Adipose tissue (tissue), 3 donors: ENCODE measurements around the gene INSC. TPM values are rescaled to one million over a fixed set of nuclear protein-coding genes. Genes with fewer than 3 reads are reported as not detected.

Experiments
- H3K27ac ChIP-seq: one replicate; pipeline ENCODE4 v1.5.1; 2013; ENCODE audit warnings: low read depth, low read length
- WGBS, 3 donors: extraction: QIAGEN DNeasy Blood & Tissue Kit; methylation state at CpG; one replicate each; pipeline ENCODE4 v1.1.7; 2013; 5-methylcytosine and 5-hydroxymethylcytosine counted together
- polyA plus RNA-seq, 3 donors: library from polyadenylated mRNA; stranded (reverse); fragments of 200-250 nt; gene quantifications; one replicate each; pipeline ENCODE4 v1.2.3, GENCODE V29; 2013
- donor health status: healthy with polysubstance abuse.
- donor health status: Bipolar disorder and iron deficiency.
- donor health status: healthy.

Gene INSC
- polyA plus RNA-seq, 3 donors = 0.24 to 0.35 (median 0.34) TPM

DNA sequence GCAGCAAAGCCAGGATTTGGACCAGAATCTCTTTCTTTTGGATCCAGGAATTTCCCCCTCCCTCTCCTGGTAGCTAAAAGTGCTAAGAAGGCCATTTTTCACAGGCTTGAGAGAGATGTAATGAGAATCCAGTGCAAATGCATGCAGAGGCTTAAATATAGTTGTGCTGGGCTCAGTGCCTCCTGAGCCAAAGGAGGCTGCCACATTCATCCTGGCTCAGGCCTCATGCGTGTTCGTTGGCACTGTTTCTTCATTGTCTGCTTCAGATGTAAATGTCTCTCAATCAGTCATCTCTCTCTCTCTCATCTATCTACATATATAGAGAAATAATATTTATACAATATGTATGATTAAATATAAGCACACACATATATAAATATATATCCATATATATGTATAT, 83.6 kb downstream of the INSC start:
- H3K27ac ChIP-seq = no peak overlapping the region
- 87 to 93% (median 91%) methylated on average over 2 of the region's 2 CpGs for WGBS, 3 donors

DNA sequence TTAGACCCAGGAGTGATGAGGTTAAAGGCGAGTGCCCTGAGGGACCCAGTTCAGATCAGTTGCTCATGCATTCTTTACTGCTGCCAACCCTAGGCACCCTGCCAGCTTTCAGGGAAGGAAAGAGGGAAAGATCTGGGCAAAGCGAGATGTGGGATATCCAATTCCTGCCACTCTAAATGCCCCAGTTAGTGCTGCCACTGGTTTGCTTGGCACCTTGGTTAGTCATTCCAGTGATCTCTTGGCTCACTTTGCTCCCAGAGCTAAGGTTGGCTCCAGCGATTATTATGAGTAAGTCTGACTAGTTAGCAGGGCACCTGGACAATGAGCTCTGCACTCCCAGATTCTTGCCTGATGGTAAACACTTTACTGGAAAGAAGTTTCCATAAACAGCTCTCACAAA, 85.0 kb downstream of the INSC start:
- 19 to 77% (median 76%) methylated on average over 3 of the region's 3 CpGs for WGBS, 3 donors
- no peak overlapping the region for H3K27ac ChIP-seq

DNA sequence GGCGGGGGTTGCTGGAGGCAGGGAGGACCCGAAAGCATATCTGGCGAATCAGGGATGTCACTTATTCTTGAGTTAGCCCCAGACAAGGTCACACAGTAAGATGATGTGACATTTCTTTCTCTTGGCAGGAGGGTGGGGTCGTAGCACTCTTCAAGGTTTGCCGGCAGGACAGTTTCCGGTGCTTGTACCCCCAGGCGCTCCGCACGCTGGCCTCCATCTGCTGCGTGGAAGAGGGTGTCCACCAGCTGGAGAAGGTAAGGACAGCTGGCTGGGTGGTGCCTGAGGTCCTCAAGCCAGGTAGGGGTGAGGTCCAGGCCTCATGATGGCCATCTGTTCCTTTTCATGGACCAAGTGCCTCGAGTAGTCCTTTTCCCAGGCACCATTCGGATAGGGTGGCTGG, 86.0 kb downstream of the INSC start:
- WGBS, 3 donors = 94 to 97% (median 94%) methylated on average over 12 of the region's 12 CpGs
- H3K27ac ChIP-seq = no peak overlapping the region

DNA sequence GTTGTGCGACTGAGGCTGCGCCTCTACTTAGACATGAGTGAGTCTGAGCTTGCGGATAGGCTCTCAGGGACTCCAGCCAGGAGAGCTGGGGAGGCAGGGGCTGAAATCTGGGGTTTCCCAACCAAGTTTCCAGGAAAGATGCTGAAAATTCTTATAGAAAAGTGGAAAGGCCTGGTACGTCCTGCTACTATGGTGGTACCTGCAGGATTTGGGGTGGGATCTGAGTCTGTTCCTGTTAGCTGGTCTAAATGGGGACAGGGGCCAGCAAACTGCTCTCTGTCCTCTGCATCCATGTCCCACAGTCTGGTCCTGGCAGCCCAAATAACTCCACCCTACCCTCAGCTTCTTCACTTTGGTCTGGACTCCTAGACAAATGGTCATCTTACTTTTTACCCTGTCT, 86.9 kb downstream of the INSC start:
- 93 to 99% (median 95%) methylated on average over 4 of the region's 4 CpGs for WGBS, 3 donors
- no peak overlapping the region for H3K27ac ChIP-seq

DNA sequence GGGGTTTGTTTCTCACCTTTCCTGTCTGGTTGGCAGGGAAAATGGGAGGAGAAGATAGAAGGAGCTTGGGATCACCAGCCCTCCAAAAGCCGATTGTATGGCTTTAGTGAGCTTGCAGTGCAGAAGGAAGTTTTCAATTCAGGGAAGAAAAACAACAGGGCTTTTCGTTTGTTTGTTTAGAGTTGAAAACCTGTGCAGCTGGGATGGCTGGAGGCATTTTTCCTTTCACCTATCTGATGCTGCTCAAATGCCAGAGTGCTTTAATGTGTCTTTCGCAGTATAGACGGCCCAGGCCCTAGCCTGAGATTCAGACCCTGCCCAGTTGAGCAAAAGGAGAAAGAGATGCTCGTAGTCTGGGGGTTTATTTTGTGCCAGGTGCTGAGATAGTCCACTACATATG, 87.9 kb downstream of the INSC start:
- no peak overlapping the region for H3K27ac ChIP-seq
- WGBS, 3 donors = 81 to 83% (median 83%) methylated on average over 5 of the region's 5 CpGs

DNA sequence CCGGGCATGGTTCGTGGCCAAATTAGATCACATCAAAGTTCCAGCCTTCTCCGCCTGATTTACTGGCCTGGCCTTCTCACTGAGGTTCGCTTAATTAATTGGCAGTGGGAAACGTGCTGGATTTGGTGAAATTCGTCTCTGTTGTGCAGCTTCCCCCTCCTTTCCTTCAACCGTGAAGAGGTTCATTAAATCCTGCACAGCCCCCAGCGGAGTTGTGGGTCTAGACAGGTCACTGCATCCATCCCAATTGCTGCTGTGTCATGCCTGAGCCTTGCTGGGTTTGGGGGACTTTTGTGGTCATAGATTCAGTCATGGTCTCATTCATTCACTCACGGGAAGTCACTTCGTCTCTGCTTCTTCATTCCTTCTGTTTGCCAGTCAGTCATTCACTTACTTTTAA, 90.0 kb downstream of the INSC start:
- WGBS, 3 donors = 79 to 91% (median 83%) methylated on average over 10 of the region's 10 CpGs
- H3K27ac ChIP-seq = no peak overlapping the region

DNA sequence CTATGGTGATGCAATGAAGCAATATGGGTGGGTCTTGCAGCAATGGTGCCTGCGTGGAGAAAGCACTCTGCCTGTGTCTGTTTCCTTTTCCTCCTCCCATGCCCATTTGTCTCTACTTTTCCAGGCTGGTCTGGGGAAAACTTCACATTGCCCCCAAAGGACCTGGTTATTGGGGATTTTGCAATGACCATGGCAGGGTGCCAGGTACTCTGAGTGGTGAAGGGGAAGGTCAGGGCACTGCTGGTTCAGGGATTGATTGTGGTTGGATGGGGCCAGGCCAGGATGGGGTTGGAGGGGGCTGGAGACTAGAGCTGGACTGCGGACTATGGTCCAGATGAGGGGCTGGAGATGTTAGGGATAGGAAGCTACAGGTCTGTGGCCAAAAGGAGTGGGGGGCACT, 92.1 kb downstream of the INSC start:
- H3K27ac ChIP-seq = no peak overlapping the region
- WGBS, 3 donors = 60 to 86% (median 68%) methylated on average over 2 of the region's 2 CpGs

DNA sequence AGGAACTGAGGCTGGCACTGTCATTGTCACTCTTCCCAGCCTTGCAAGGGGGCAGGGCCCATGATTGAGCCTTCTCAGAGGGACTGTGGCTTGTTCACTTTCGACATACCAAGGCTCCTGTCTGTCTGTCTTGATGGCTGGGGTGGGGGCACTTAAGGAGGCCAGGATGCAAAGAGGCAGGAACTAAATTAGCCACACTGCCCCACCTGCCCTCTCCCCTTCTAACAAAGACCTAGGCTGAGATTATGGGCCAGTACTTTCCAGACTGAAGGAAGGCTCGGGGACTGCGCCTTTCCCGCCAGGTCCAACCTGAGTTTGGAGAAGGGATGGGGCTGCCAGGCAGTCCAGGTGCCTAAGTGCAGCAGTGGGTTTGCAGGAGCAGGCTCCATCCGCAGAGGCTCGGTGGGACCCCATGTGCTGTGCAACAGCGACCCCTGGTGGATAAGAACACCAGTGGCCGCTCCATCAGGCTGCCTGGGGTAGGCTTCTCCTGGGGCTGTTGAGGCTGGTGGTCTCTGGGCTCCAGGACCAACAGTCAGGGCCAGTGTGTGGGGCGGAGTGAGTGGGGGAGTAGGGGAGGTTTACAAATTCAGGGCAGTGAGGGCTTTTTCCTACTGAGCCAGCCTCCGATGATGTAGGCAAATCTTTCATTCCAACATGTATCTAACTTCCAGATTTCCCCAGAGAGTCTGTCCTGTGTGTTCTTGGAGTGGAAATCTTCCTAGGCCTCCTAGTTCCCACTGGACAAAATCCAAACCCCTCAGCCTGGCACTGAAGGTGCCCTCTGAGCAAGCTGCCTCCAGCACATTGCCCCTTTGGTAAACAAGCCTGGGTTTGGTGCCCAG, 93.9 kb downstream of the INSC start:
- no peak overlapping the region for H3K27ac ChIP-seq
- 18 to 20% (median 19%) methylated on average over 10 of the region's 10 CpGs for WGBS, 3 donors

DNA sequence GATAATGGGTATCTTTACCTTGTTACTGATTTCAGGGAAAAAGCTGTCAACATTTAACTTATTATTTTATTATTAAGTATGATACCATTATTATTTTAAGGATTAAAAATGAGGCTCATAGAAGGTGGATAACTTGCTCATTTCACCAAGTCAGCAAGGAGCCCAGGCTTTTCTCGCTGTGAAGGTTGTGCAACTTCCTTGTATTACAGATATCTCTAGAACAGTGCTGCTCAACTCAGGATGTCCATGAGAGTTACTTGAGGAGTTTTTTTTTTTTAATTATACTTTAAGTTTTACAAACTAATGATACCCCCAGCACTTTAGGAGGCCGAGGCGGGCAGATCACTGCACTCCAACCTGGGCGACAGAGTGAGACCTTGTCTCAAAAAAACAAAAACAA, 98.2 kb downstream of the INSC start:
- 75 to 93% (median 86%) methylated on average over 4 of the region's 4 CpGs for WGBS, 3 donors
- H3K27ac ChIP-seq = no peak overlapping the region

DNA sequence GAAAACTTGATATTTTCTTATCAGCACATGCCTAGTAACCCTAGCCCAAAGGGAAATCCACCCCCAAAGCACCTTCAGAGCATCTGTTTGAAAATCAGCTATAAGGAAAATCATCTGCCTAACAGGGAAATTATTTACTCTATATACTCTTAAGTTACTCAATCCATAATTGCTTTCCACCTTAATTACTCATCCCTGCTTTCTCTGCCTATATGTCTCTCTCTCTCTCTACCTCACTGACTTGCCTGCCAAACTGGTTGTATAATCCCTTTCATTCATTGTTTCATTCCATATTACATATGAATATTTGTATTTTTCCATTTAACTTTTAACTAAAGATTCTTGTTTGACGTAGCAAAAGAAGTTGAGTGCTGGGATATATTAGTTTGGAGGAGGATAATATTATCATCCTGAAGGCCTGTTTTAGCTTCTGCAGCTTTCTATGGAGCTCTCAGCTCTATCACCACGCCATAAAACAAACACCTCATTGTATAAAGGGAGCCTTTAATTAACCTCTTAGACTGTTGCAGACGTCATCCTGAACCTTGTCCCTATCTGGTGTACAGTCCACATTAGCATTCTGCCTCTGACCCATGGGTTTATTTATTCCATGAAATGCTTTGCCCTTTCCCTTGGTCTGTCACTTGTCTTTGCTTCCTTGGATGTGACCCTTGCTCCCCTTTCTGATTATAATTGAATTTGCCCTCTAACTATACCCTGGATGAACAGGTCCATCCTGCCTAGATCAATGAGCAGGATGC, 98.9 kb downstream of the INSC start:
- WGBS, 3 donors = 68 to 82% (median 73%) methylated on average over 3 of the region's 3 CpGs
- H3K27ac ChIP-seq = no peak overlapping the region

DNA sequence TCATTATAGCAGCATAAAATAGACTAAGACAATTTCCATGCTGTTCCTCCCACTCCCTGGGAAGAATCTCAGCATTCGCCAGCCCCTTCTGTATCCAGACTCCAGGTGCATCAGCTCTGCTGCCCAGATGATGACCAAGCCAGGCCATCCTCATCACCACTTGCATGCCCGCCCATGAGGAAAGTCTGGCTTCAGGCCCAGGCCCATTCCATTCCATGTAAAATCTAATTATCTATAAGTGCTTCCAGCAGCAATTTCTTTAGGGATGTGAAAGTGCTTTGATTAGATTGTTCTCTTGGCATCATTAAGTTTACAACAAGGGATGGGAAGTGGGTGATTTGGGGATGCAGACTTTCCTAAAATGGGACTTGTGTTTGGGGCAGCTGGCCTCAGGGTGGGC, 100.3 kb downstream of the INSC start:
- 93 to 98% (median 97%) methylated on average over 2 of the region's 2 CpGs for WGBS, 3 donors
- no peak overlapping the region for H3K27ac ChIP-seq

DNA sequence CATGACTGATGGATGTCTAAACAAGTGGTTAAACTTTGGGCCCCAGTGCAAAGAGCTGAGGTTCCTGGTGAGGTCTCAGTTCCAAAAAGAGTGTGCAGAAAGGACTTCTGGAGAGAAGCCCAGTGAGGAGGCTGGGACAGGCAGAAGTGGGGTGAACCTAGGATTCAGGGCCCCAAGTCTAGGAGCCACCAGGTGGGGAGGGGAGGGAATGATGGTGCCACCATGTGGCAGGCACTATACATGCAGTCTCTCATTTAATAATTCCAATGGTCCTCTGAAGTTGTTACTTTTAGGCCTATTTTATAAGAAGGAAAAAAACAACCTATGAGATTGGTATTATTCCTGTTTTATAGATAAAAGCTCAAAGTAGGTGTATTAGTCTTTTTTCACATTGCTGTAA, 102.0 kb downstream of the INSC start:
- H3K27ac ChIP-seq = no peak overlapping the region

DNA sequence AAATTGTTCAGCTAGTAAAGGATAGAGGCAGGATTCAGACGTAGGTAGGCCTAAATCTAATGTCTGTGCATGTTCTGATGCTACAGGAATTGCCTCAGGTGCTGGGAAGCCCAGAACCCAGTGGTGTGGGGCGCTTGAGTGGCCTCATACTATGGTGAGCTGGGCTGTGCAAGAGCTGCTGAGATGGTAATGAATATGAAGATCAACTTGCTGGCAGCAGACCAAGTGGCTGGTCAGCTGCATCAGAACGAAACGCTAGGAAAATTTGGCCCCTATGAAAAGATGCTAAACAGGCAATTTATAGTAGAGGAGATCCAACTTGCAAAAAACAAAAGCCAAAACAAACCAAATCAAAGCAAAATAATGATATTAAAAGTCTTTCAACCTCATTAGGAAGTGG, 102.7 kb downstream of the INSC start:
- 75 to 94% (median 77%) methylated on average over 4 of the region's 4 CpGs for WGBS, 3 donors
- H3K27ac ChIP-seq = no peak overlapping the region

DNA sequence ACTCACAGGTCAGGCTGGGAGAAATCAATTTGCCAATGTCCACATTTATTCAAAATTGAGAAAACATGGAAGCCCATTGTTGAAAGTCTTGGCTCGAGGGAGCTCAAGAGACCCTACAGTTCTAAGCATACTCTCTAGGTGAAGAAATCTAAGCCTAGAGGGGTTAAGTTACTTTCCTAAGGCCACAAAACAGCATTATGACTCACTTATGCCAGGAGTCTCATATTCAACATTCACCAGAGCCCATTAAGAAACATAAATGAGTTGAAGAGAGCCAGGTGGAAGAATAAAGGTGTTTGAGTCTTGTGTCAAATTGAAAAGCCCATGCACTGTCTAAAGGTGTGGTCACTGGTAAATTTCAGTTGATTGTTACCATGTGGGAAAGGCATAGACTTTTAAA, 108.1 kb downstream of the INSC start:
- 87 to 92% (median 89%) methylated on average over 1 of the region's 1 CpG for WGBS, 3 donors
- no peak overlapping the region for H3K27ac ChIP-seq

DNA sequence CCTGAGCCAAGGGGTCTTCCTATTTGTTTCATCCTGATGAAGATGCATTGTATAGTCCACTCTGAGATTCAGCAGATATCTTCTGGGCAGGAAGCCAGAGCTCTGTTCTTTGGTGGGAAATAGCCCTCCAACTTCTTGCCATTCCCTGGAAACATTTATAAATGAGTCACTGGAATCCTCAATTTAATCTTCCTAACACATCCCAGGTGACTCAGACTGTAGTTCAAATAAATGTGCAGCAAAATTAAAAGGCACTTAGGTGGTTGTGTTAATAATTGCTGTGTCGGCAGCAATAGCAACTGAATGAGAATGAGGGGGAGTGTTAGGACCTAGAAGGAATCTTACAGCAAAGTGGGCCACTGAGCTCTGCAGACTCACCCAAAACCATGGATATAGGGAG, 108.6 kb downstream of the INSC start:
- no peak overlapping the region for H3K27ac ChIP-seq
- 70 to 86% (median 75%) methylated on average over 1 of the region's 1 CpG for WGBS, 3 donors

DNA sequence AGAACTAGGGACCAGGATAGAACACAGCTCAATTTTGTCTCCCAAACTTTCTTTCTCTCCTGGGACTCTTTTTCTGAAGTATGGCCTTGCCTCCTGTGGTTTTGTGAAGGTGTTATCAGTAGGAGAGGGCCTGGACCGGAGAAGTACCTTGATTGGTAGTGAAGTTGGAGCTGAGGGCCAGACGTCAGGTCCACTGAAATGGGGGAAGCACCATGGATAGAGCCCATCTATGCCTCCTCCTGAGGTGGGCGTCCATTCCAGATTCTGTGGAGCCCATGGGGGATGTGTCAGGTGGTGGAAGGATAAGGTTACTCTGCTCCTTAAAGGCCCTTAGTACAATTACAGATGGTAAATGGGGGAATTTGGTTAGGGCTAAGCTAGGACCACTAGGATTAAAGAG, 109.7 kb downstream of the INSC start:
- 79 to 82% (median 81%) methylated on average over 3 of the region's 3 CpGs for WGBS, 3 donors
- no peak overlapping the region for H3K27ac ChIP-seq

DNA sequence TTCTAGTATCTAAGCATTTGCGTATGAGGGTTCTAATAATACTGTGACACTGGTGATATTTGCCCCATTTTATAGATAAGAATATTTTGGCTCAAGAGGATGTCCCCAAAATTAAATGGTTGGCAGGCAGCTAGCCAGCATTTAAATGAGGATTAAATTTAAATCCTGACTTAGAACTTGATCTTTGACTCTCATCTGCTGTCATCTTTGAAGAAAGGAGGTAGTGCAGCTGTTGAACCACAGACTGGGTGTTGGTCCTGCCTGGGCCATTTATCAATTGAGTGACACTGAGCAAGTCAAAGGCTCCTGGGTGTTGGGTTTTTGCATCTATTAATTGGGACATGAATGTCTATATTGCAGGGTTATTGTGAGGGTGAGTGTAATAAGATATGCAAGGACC, 112.3 kb downstream of the INSC start:
- WGBS, 3 donors = 90 to 98% (median 97%) methylated on average over 1 of the region's 1 CpG
- no peak overlapping the region for H3K27ac ChIP-seq

DNA sequence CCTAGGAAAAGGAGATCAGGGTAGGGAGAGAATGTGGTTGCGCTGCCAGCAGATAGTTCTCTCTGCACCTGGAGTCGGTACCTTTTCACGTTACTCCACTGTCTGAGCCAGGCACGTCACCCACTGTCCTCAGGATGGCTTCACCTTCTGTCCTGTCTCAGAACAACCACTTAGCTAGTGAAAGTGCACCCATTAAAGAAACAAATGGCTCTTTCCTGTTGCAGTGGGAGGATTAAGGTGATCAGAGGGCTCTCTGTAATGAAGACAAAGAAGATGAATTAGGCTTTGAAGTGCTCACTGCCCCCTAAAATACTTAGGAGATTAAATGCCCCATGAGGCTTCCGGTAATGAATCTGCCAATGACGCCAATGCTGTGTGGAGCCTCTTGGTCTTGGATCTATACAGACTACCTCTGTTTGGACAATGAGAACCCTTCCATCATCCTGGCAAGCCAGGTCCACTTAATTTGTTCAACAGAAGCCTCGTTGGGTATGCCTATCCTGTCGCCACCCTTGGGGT, 113.7 kb downstream of the INSC start:
- no peak overlapping the region for H3K27ac ChIP-seq
- 74 to 95% (median 94%) methylated on average over 8 of the region's 8 CpGs for WGBS, 3 donors

DNA sequence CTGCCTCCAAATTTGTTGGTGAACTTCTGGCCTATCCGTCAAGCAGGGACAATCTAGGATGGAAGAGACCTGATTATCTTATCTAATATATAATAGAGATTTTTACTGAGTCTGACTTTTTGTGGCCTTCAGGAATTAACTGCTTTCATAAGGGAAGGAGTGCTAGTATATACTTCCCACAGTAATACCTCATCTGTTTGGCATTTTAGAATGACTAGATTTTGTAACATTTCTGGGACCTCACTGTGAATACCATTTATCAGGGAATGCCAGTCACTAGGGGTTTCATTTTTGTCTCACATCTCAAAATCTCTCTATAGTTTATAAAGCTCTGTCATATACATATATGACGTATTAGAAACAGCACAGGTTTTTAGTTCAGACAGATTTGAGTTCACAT, 114.3 kb downstream of the INSC start:
- 0 to 87% (median 73%) methylated on average over 2 of the region's 2 CpGs for WGBS, 3 donors
- no peak overlapping the region for H3K27ac ChIP-seq

DNA sequence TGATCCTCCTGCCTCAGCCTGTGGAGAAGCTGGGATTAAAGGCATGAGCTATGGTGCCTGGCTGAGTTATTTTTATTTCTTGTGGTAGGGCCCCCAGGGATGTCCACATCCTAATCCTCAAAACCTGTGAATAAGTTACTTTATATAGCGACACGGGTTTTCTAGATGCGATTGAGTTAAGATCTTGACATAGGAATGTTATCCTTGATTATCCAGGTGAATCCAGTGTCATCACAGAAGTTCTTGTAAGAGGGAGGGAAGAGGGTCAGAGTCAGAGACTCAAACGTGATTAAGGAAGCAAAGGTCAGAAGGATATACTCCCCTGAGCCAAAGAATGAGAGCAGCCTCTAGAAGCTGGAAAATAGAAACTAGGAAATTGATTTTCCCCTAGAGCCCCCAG, 117.8 kb downstream of the INSC start:
- no peak overlapping the region for H3K27ac ChIP-seq
- WGBS, 3 donors = 74 to 80% (median 79%) methylated on average over 4 of the region's 4 CpGs
